Liver (tissue), 9 donors: ENCODE measurements around the gene MAPKAPK3. TPM values are rescaled to one million over a fixed set of nuclear protein-coding genes. Genes with fewer than 3 reads are reported as not detected.

Experiments
- DNase-seq: peaks from one replicate; pipeline ENCODE4 v3.0.0-alpha.2; 2017; ENCODE audit warnings: low spot score
- H3K27ac ChIP-seq, 2 donors: one replicate each; pipeline ENCODE4 v1.7.0; 2013; ENCODE audit warnings: inconsistent platforms in 2 of 2, low read length in 2 of 2, control low read depth in 1 of 2, low read depth in 1 of 2, mild to moderate bottlenecking in 1 of 2
- H3K27me3 ChIP-seq, 4 donors: one replicate each; pipeline versions ENCODE4 v1.6.1 to v1.7.0; 2013; ENCODE audit warnings: low read length in 3 of 4, inconsistent platforms in 1 of 4, mild to moderate bottlenecking in 1 of 4, moderate library complexity in 1 of 4; ENCODE audit not compliant: control insufficient read depth in 4 of 4, insufficient read depth in 4 of 4
- H3K36me3 ChIP-seq, 4 donors: one replicate each; pipeline versions ENCODE4 v1.6.1 to v1.7.0; 2013; ENCODE audit warnings: low read length in 3 of 4, mild to moderate bottlenecking in 3 of 4, low read depth in 1 of 4, moderate library complexity in 1 of 4; ENCODE audit not compliant: control insufficient read depth in 4 of 4, insufficient read depth in 3 of 4
- H3K4me1 ChIP-seq, 4 donors: one replicate each; pipeline versions ENCODE4 v1.6.1 to v1.7.0; 2013; ENCODE audit warnings: low read length in 3 of 4, mild to moderate bottlenecking in 3 of 4, moderate library complexity in 1 of 4; ENCODE audit not compliant: control insufficient read depth in 4 of 4, insufficient read depth in 4 of 4
- H3K4me3 ChIP-seq, 3 donors: one replicate each; pipeline versions ENCODE4 v1.6.1 to v1.7.0; 2013; ENCODE audit warnings: low read length in 3 of 3, control low read depth in 1 of 3, low read depth in 1 of 3, mild to moderate bottlenecking in 1 of 3
- H3K9ac ChIP-seq, 2 donors: one replicate each; pipeline ENCODE4 v1.7.0; 2013; ENCODE audit warnings: low read length in 2 of 2, mild to moderate bottlenecking in 2 of 2, moderate library complexity in 2 of 2, control low read depth in 1 of 2, low read depth in 1 of 2
- H3K9me3 ChIP-seq, 4 donors: one replicate each; pipeline versions ENCODE4 v1.6.1 to v1.7.0; 2013; ENCODE audit warnings: low read length in 3 of 4; ENCODE audit not compliant: control insufficient read depth in 4 of 4
- CTCF ChIP-seq: fragments of 150-350 bp; IDR thresholded peaks from 2 replicates; pipeline ENCODE4 v1.5.1; 2017; ENCODE audit warnings: improper control_type of control experiment, low read depth, low read length; ENCODE audit not compliant: missing input control
- EGR1 ChIP-seq, 2 donors: IDR thresholded peaks; 2 replicates each; pipeline ENCODE4 v1.6.1; 2016 to 2018; ENCODE audit warnings: antibody characterized with exemption in 2 of 2, low read depth in 2 of 2
- FOXA1 ChIP-seq: IDR thresholded peaks from 2 replicates; pipeline ENCODE4 v1.6.1; 2016; ENCODE audit warnings: antibody characterized with exemption
- FOXA2 ChIP-seq: IDR thresholded peaks from 2 replicates; pipeline ENCODE4 v1.6.1; 2016; ENCODE audit warnings: antibody characterized with exemption
- GABPA ChIP-seq, 2 donors: IDR thresholded peaks in 1 of 2; conservative IDR thresholded peaks in 1 of 2; 2 replicates each; pipeline ENCODE4 v1.6.1; 2016; ENCODE audit warnings: antibody characterized with exemption in 2 of 2, mild to moderate bottlenecking in 1 of 2, moderate library complexity in 1 of 2
- HNF4A ChIP-seq, 2 donors: conservative IDR thresholded peaks; 2 replicates each; pipeline ENCODE4 v1.6.1; 2016; ENCODE audit warnings: antibody characterized with exemption in 2 of 2, mild to moderate bottlenecking in 2 of 2
- HNF4G ChIP-seq: IDR thresholded peaks from 2 replicates; pipeline ENCODE4 v1.6.1; 2016; ENCODE audit warnings: antibody characterized with exemption
- JUND ChIP-seq, 2 donors: IDR thresholded peaks; 2 replicates each; pipeline ENCODE4 v1.6.1; 2016; ENCODE audit warnings: antibody characterized with exemption in 2 of 2
- NR2F2 ChIP-seq: IDR thresholded peaks from 2 replicates; pipeline ENCODE4 v1.6.1; 2016; ENCODE audit warnings: antibody characterized with exemption
- RAD21 ChIP-seq, 2 donors: IDR thresholded peaks; 2 replicates each; pipeline ENCODE4 v1.6.1; 2016; ENCODE audit warnings: antibody characterized with exemption in 2 of 2, mild to moderate bottlenecking in 2 of 2
- RXRA ChIP-seq, 2 donors: IDR thresholded peaks; 2 replicates each; pipeline ENCODE4 v1.6.1; 2017 to 2018; ENCODE audit warnings: antibody characterized with exemption in 2 of 2, mild to moderate bottlenecking in 1 of 2
- SP1 ChIP-seq: IDR thresholded peaks from 2 replicates; pipeline ENCODE4 v1.6.1; 2018; ENCODE audit warnings: antibody characterized with exemption, mild to moderate bottlenecking
- TAF1 ChIP-seq: conservative IDR thresholded peaks from 2 replicates; pipeline ENCODE4 v1.6.1; 2016; ENCODE audit warnings: antibody characterized with exemption, mild to moderate bottlenecking
- YY1 ChIP-seq: IDR thresholded peaks from 2 replicates; pipeline ENCODE4 v1.6.1; 2016; ENCODE audit warnings: antibody characterized with exemption, mild to moderate bottlenecking
- ZBTB33 ChIP-seq: IDR thresholded peaks from 2 replicates; pipeline ENCODE4 v1.6.1; 2016; ENCODE audit warnings: antibody characterized with exemption
- WGBS: extraction: QIAGEN DNeasy Blood & Tissue Kit; methylation state at CpG from one replicate; pipeline ENCODE4 v1.1.7; 2013; 5-methylcytosine and 5-hydroxymethylcytosine counted together
- polyA plus RNA-seq, 2 donors: library from polyadenylated mRNA; stranded (reverse) in 1 of 2; unstranded in 1 of 2; fragments of 200-250 nt in 1 of 2; fragments of >200 nt in 1 of 2; fragmentation: Nextera tagmentation in 1 of 2; extraction: Ambion mirVana in 1 of 2; gene quantifications; one replicate each; pipeline versions ENCODE4 v1.2.1 to v1.2.3, GENCODE V29; 2013 to 2015
- total RNA-seq, 2 donors: library from RNA; depleted of rRNA; stranded (reverse); fragments of >200 nt; gene quantifications; one replicate each; pipeline ENCODE4 v1.2.3, GENCODE V29; 2014
- TF ChIP-seq, protein P1 (sequence below): IDR thresholded peaks from 2 replicates; pipeline ENCODE4 v1.6.1; 2016; ENCODE audit warnings: antibody characterized with exemption
- TF ChIP-seq, protein P2 (sequence below): IDR thresholded peaks from 2 replicates; pipeline ENCODE4 v1.6.1; 2016; ENCODE audit warnings: antibody characterized with exemption
- TF ChIP-seq, protein P3 (sequence below): IDR thresholded peaks from 2 replicates; pipeline ENCODE4 v1.6.1; 2016; ENCODE audit warnings: antibody characterized with exemption, mild to moderate bottlenecking
- donor health status: healthy.
- donor health status: healthy.
- donor health status: healthy.
- donor health status: healthy.
- donor health status: healthy.

MAPKAPK3 gene
- total and polyA plus RNA-seq, 4 donors = 13.9 to 32.9 (median 19.0) TPM

GRCh38 chr3:50630394-50630793 lies 13.4 kb downstream of the MAPKAPK3 start:
- peaks cover 0 to 3% (median 0%) of the 10 kb centered on the region in 4 donors for H3K36me3 ChIP-seq
- no peak for TF ChIP-seq ZBTB33
- TF ChIP-seq, protein P1, sequence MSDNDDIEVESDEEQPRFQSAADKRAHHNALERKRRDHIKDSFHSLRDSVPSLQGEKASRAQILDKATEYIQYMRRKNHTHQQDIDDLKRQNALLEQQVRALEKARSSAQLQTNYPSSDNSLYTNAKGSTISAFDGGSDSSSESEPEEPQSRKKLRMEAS = no peak
- no peak for TF ChIP-seq RAD21 (IDR thresholded peaks at IDR 0.05)
- no peak for TF ChIP-seq FOXA1
- TF ChIP-seq HNF4G = no peak
- TF ChIP-seq YY1 = no peak
- TF ChIP-seq, protein P2, sequence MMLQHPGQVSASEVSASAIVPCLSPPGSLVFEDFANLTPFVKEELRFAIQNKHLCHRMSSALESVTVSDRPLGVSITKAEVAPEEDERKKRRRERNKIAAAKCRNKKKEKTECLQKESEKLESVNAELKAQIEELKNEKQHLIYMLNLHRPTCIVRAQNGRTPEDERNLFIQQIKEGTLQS = no peak
- TF ChIP-seq GABPA (IDR thresholded peaks at IDR 0.05 in 1 of 2, conservative IDR thresholded peaks at IDR 0.05 in 1 of 2) = no peak
- H3K9ac ChIP-seq = no peak overlapping the region
- WGBS = 87% methylated on average over 6 of the region's 6 CpGs
- no peak overlapping the region for H3K27ac ChIP-seq
- DNase-seq = no peak
- H3K27me3 ChIP-seq = no peaks in the 10 kb centered on the region
- no peaks in the 10 kb centered on the region for H3K9me3 ChIP-seq
- no peaks in the 10 kb centered on the region for H3K4me1 ChIP-seq
- no peak overlapping the region for H3K4me3 ChIP-seq

GRCh38 chr3:50630877-50631276 lies 13.9 kb downstream of the MAPKAPK3 start:
- Histone ChIP-seq H3K36me3 (peaks cover 0 to 3% (median 0%) of the 10 kb centered on the region in 4 donors), H3K4me1 (no peaks in the 10 kb centered on the region), H3K4me3 (no peak overlapping the region), H3K27ac (no peak overlapping the region), H3K9ac (no peak overlapping the region), H3K9me3 (no peaks in the 10 kb centered on the region), H3K27me3 (no peaks in the 10 kb centered on the region)
- DNase-seq = no peak
- TF ChIP-seq, protein P3, sequence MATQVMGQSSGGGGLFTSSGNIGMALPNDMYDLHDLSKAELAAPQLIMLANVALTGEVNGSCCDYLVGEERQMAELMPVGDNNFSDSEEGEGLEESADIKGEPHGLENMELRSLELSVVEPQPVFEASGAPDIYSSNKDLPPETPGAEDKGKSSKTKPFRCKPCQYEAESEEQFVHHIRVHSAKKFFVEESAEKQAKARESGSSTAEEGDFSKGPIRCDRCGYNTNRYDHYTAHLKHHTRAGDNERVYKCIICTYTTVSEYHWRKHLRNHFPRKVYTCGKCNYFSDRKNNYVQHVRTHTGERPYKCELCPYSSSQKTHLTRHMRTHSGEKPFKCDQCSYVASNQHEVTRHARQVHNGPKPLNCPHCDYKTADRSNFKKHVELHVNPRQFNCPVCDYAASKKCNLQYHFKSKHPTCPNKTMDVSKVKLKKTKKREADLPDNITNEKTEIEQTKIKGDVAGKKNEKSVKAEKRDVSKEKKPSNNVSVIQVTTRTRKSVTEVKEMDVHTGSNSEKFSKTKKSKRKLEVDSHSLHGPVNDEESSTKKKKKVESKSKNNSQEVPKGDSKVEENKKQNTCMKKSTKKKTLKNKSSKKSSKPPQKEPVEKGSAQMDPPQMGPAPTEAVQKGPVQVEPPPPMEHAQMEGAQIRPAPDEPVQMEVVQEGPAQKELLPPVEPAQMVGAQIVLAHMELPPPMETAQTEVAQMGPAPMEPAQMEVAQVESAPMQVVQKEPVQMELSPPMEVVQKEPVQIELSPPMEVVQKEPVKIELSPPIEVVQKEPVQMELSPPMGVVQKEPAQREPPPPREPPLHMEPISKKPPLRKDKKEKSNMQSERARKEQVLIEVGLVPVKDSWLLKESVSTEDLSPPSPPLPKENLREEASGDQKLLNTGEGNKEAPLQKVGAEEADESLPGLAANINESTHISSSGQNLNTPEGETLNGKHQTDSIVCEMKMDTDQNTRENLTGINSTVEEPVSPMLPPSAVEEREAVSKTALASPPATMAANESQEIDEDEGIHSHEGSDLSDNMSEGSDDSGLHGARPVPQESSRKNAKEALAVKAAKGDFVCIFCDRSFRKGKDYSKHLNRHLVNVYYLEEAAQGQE = no peak
- no peak for TF ChIP-seq FOXA1
- TF ChIP-seq, protein P2 = no peak
- TF ChIP-seq, protein P1 = no peak
- TF ChIP-seq NR2F2 = no peak
- TF ChIP-seq EGR1 (IDR thresholded peaks at IDR 0.05; ENCODE audit: low read depth in 2 of 2) = no peak
- TF ChIP-seq TAF1 = no peak
- no peak for TF ChIP-seq FOXA2
- no peak for TF ChIP-seq RAD21 (IDR thresholded peaks at IDR 0.05)
- TF ChIP-seq HNF4A (conservative IDR thresholded peaks at IDR 0.05) = no peak
- TF ChIP-seq RXRA (IDR thresholded peaks at IDR 0.05) = no peak
- no peak for TF ChIP-seq SP1
- no peak for TF ChIP-seq GABPA (IDR thresholded peaks at IDR 0.05 in 1 of 2, conservative IDR thresholded peaks at IDR 0.05 in 1 of 2)
- TF ChIP-seq YY1 = no peak
- TF ChIP-seq JUND (IDR thresholded peaks at IDR 0.05) = no peak
- no peak for TF ChIP-seq HNF4G
- no peak for TF ChIP-seq CTCF
- TF ChIP-seq ZBTB33 = no peak
- WGBS = 88% methylated on average over 7 of the region's 7 CpGs
